WERI-Rb-1 (cell line): ENCODE data around the gene HNRNPDL.

Experiments used
- DNase-seq: peaks from one replicate; pipeline ENCODE4 v3.0.0-alpha.2; 2020
- H3K27ac ChIP-seq: fragments of 250-450 bp; sonication (Bioruptor Pico); 2 replicates; pipeline ENCODE4 v1.5.1; 2020; ENCODE audit warnings: mild to moderate bottlenecking, moderate library complexity
- H3K27me3 ChIP-seq: fragments of 250-450 bp; sonication (Bioruptor Pico); 2 replicates; pipeline ENCODE4 v1.5.1; 2021; ENCODE audit warnings: mild to moderate bottlenecking, low read depth, moderate library complexity; ENCODE audit not compliant: insufficient read depth, severe bottlenecking
- H3K36me3 ChIP-seq: fragments of 250-450 bp; sonication (Bioruptor Pico); 2 replicates; pipeline ENCODE4 v1.5.1; 2020; ENCODE audit warnings: mild to moderate bottlenecking, moderate library complexity
- H3K4me3 ChIP-seq: 2 replicates; pipeline ENCODE4 v1.5.1; 2011; ENCODE audit warnings: low read depth, mild to moderate bottlenecking, control low read depth, low read length
- H3K9me3 ChIP-seq: fragments of 250-450 bp; sonication (Bioruptor Pico); 2 replicates; pipeline ENCODE4 v1.5.1; 2021; ENCODE audit warnings: mild to moderate bottlenecking, moderate library complexity; ENCODE audit not compliant: severe bottlenecking
- CTCF ChIP-seq: IDR thresholded peaks from 2 replicates; pipeline ENCODE4 v1.5.1; 2011; ENCODE audit warnings: low read depth, mild to moderate bottlenecking, control low read depth, inconsistent platforms, low read length

The HNRNPDL gene

GRCh38 chr4:82467471-82467870, 37.2 kb upstream of the HNRNPDL start:
- no peak for DNase-seq
- no peak for TF ChIP-seq CTCF
- Histone ChIP-seq H3K9me3 (no peaks in the 10 kb centered on the region), H3K4me3 (no peak overlapping the region), H3K27ac (no peak overlapping the region), H3K36me3 (peaks cover 31% of the 10 kb centered on the region), H3K27me3 (no peaks in the 10 kb centered on the region)

GRCh38 chr4:82463221-82463620, 33.0 kb upstream of the HNRNPDL start:
- DNase-seq: no peak
- Histone ChIP-seq H3K9me3 (no peaks in the 10 kb centered on the region), H3K27ac (no peak overlapping the region), H3K27me3 (no peaks in the 10 kb centered on the region), H3K36me3 (peaks cover 55% of the 10 kb centered on the region), H3K4me3 (no peak overlapping the region)
- no peak for TF ChIP-seq CTCF

GRCh38 chr4:82462415-82462831, 32.2 kb upstream of the HNRNPDL start:
- Histone ChIP-seq H3K9me3 (no peaks in the 10 kb centered on the region), H3K36me3 (peaks cover 55% of the 10 kb centered on the region), H3K27ac (peak overlapping the region; percentile 33; the same call in 1 of the 2 replicates), H3K27me3 (no peaks in the 10 kb centered on the region), H3K4me3 (no peak overlapping the region)
- DNase-seq: peak; percentile 88
- peak; percentile 85 for TF ChIP-seq CTCF

GRCh38 chr4:82461710-82462109, 31.4 kb upstream of the HNRNPDL start:
- no peak for TF ChIP-seq CTCF
- H3K27ac ChIP-seq: no peak overlapping the region
- DNase-seq: no peak
- H3K4me3 ChIP-seq: no peak overlapping the region
- H3K27me3 ChIP-seq: no peaks in the 10 kb centered on the region
- no peaks in the 10 kb centered on the region for H3K9me3 ChIP-seq
- peaks cover 58% of the 10 kb centered on the region for H3K36me3 ChIP-seq

GRCh38 chr4:82458729-82459128, 28.5 kb upstream of the HNRNPDL start:
- DNase-seq: no peak
- TF ChIP-seq CTCF: no peak
- Histone ChIP-seq H3K27me3 (no peaks in the 10 kb centered on the region), H3K9me3 (no peaks in the 10 kb centered on the region), H3K36me3 (peaks cover 78% of the 10 kb centered on the region), H3K4me3 (no peak overlapping the region), H3K27ac (no peak overlapping the region)

GRCh38 chr4:82457266-82457665, 27.0 kb upstream of the HNRNPDL start:
- peaks cover 79% of the 10 kb centered on the region for H3K36me3 ChIP-seq
- H3K27ac ChIP-seq: no peak overlapping the region
- no peaks in the 10 kb centered on the region for H3K9me3 ChIP-seq
- no peaks in the 10 kb centered on the region for H3K27me3 ChIP-seq
- H3K4me3 ChIP-seq: no peak overlapping the region
- no peak for DNase-seq
- TF ChIP-seq CTCF: no peak
